ENCODE measurements around the gene ITPR1. TPM values are rescaled to one million over a fixed set of nuclear protein-coding genes. Genes with fewer than 3 reads are reported as not detected.

Gene ITPR1
- total RNA-seq, 4 donors from 2014 or later, result 210 to 261 (median 232) TPM

GRCh38 chr3:4717363-4717740 is 224.2 kb downstream of the ITPR1 start:
- H3K4me3 ChIP-seq (replicated peaks in 1 of 3), result no peak overlapping the region
- intact Hi-C loops (cut with DNase I), result loop anchor here (10.0 kb wide), 1 partner anchor 307 kb away; no protein-coding TSS in a partner anchor
- TF ChIP-seq POLR2A (IDR thresholded peaks at IDR 0.05) (no peak), CTCF (IDR thresholded peaks at IDR 0.05) (no peak)
- H3K4me1 ChIP-seq, result peaks cover 31 to 61% of the 10 kb centered on the region in 2 donors
- no peak for DNase-seq
- H3K36me3 ChIP-seq, result no peaks in the 10 kb centered on the region
- WGBS, 2 donors, result 80 to 82% methylated on average over 5 of the region's 5 CpGs
- no peaks in the 10 kb centered on the region for H3K27me3 ChIP-seq
- peak overlapping the region in 2 of 3 donors; percentile 42 to 95 for H3K27ac ChIP-seq
- no peaks in the 10 kb centered on the region for H3K9me3 ChIP-seq

GRCh38 chr3:4718179-4718736 is 225.1 kb downstream of the ITPR1 start:
- no peak for TF ChIP-seq CTCF (IDR thresholded peaks at IDR 0.05)
- TF ChIP-seq POLR2A (IDR thresholded peaks at IDR 0.05), result no peak
- H3K4me3 ChIP-seq (replicated peaks in 1 of 3), result no peak overlapping the region
- intact Hi-C loops (cut with DNase I), result loop anchor here (10.0 kb wide), 1 partner anchor 307 kb away; no protein-coding TSS in a partner anchor
- H3K27ac ChIP-seq, result peak overlapping the region in 2 of 3 donors; percentile 86 to 95
- H3K27me3 ChIP-seq, result no peaks in the 10 kb centered on the region
- DNase-seq, result no peak
- H3K9me3 ChIP-seq, result no peaks in the 10 kb centered on the region
- peaks cover 38 to 63% of the 10 kb centered on the region in 2 donors for H3K4me1 ChIP-seq
- no peaks in the 10 kb centered on the region for H3K36me3 ChIP-seq
- WGBS, 2 donors, result 89 to 90% methylated on average over 4 of the region's 4 CpGs

GRCh38 chr3:4719046-4719501 is 225.9 kb downstream of the ITPR1 start:
- 81 to 86% methylated on average over 6 to 8 of the region's 8 CpGs for WGBS, 2 donors
- no peak for TF ChIP-seq CTCF (IDR thresholded peaks at IDR 0.05)
- TF ChIP-seq POLR2A (IDR thresholded peaks at IDR 0.05), result no peak
- intact Hi-C loops (cut with DNase I), result loop anchor here (10.0 kb wide), 1 partner anchor 306 kb away; no protein-coding TSS in a partner anchor
- Histone ChIP-seq H3K4me3 (replicated peaks in 1 of 3) (no peak overlapping the region), H3K36me3 (no peaks in the 10 kb centered on the region), H3K27me3 (no peaks in the 10 kb centered on the region), H3K9me3 (no peaks in the 10 kb centered on the region), H3K4me1 (peaks cover 47 to 66% of the 10 kb centered on the region in 2 donors), H3K27ac (peak overlapping the region; percentile 86 to 95 (median 92))
- DNase-seq, result no peak

- Histone ChIP-seq H3K9me3 (no peaks in the 10 kb centered on the region), H3K4me3 (replicated peaks in 1 of 3) (no peak overlapping the region), H3K4me1 (peaks cover 50 to 70% of the 10 kb centered on the region in 2 donors), H3K27ac (peak overlapping the region; percentile 86 to 95 (median 92)), H3K36me3 (no peaks in the 10 kb centered on the region), H3K27me3 (no peaks in the 10 kb centered on the region)
- 23 to 35% methylated on average over 12 of the region's 12 CpGs for WGBS, 2 donors
- TF ChIP-seq CTCF (IDR thresholded peaks at IDR 0.05) (peak in 5 of 6 experiments; percentile 22 to 72 (median 57)), POLR2A (IDR thresholded peaks at IDR 0.05) (no peak)
- DNase-seq, result peak; percentile 93 to 94
- intact Hi-C loops (cut with DNase I), result loop anchor here (5.0 kb wide), 1 partner anchor 97 kb away; no protein-coding TSS in a partner anchor
These were observed 227.3 kb downstream of the ITPR1 start for GRCh38 chr3:4720316-4721075.

All from thyroid gland (tissue), 4 donors.